GM21360 (cell line): ENCODE results near the gene LGI2.

ENCODE experiments used
- ATAC-seq: cut with Tn5 transposase; IDR thresholded peaks from one replicate; pipeline ENCODE4 v1.9.1; 2021; ENCODE audit warnings: mild to moderate bottlenecking, moderate library complexity; ENCODE audit not compliant: unreplicated experiment

The LGI2 gene

DNA sequence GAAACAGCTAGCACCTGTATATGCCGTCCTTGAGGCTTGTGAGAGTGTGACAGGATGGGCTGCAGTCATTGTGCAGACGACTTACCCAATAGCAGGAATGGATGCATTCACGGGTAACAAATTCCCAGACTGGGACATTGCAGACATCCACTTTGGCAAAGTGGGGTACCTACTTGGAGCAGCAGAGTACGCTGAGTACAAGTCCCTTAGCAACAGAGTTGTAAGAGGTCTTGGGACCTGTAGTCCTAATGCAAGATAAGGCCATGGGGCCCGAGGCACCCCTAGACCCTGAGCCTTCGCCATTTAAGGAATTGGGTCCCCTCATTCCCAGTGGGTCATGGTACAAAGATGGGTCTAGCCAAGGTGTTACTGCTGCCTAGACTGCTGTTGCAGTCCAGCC is 62.5 kb downstream of the LGI2 start:
- no peak for ATAC-seq

DNA sequence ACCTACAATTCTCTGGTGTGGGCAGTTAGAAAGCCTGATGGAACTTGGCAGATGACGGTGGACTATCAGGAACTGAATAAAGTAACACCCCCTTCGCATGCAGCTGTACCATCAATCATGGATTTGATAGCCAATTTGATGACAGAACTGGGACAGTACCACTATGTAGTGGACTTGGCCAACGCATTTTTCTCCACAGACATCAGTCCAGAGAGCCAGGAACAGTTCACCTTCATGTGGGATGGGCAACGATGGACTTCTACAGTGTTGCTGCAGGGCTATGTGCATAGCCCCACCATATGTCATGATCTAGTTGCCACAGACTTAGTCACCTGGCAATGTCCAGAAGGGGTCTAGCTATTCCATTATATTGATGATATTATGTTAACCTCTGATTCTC is 63.4 kb downstream of the LGI2 start:
- no peak for ATAC-seq

DNA sequence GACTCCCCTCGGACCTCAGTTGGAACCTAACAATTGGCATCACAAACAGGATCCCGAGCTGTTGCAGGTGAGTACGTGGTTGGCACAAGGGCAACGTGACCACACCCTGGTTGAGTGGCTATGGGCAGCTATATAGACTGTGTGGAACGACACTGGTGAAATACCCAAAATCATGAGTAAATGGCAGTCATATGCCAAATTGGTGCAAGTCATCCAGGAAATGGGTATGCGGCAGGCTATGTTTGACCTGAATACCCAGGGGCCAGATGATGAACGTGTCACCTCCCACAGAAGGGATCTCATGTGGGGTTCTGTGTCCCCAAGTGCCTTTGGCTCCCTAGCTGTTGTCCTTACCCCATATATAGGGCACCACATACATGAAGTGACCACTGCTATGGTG is 64.7 kb downstream of the LGI2 start:
- ATAC-seq: no peak

DNA sequence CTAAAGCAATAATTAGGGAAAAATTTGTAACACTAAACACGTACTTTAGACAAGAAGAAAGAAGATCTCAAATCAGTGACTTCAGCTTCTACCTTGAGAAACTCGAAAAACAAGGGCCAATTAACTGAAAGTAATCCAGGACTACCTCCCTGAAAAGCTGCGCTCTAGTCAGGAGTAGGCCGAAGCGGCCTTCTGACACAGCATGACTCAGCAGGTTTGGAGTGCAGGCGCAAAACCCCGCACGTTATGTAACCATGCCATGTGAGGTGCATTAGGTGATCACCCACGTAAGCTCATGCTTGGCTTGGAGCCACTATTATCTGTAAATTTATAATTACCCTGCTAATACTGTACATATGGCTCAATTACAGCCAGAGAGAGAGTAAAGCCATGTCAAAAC is 65.1 kb downstream of the LGI2 start:
- ATAC-seq: no peak

DNA sequence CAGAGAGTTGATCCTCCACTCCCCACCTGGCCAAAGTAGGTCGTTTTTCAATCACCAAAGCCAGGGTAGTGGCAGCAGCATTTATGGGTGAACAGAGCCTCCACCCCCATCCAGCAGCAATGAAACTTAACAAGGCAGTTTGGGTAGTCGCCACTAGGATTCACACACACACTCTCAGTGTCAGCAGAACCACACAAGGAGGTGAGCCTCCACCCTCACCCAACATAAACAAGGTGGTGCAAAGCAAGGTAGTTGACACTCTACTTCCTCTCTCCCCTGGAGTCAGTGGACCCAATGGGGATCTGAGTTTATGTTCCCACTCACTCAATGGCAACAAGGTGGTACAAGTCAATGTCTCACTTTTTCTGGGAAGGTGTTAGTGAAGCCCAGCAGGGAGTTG is 67.5 kb downstream of the LGI2 start:
- ATAC-seq: no peak

DNA sequence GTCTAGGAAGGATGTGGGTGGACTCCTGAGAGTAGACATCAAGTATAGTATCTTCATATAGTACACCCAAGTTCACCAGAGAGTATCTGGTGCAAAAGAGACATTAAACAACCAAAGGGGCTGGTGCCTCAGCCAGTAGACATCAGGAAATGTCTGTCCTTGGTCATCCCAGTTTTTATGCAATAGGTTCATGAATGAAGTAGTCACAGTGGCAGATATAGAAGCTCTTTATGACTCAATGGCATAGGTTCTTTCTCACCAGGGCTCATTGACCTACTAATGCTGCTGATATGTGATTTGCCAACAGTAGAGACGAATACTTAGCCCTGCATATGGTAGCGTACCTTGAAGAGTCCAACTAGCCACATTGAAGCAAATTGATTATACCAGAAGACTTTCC is 72.9 kb downstream of the LGI2 start:
- ATAC-seq: no peak

DNA sequence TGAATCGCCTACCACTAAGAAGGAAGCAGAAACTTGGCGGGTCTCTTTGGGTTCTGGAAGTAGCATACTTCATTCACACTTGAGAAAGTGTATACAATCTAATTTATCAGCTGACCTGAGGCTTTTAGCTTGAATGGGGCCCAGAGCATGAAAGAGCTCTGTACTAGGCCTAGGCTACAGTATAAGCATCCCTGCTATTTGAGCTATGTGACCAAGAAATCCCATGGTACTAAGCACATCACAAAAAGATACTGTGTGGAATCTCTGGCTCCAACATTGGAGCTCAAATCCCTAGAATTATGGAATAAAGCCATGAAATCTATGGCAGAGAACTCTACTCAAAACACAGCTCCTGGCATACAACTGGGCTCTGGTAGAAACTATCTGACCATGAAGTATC is 74.0 kb downstream of the LGI2 start:
- ATAC-seq: no peak

DNA sequence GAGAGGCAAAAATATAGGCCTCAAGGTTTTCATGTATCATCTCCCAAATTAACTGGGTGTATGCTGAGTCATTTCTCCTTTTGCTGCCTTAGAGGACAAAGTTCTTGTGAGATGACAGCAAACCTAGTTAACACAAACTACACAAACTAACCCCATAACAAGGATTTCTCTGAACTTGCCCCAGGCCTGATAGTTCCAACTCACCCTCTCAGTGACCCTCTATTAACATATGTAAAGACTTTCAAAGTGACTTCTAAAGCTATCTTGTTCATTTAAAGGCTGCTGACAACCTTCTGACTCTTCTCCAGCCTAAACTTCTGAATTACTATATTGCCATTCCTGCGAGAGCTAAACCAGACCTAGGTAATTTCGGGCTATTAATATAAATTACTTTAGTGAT is 74.7 kb downstream of the LGI2 start:
- ATAC-seq: no peak

DNA sequence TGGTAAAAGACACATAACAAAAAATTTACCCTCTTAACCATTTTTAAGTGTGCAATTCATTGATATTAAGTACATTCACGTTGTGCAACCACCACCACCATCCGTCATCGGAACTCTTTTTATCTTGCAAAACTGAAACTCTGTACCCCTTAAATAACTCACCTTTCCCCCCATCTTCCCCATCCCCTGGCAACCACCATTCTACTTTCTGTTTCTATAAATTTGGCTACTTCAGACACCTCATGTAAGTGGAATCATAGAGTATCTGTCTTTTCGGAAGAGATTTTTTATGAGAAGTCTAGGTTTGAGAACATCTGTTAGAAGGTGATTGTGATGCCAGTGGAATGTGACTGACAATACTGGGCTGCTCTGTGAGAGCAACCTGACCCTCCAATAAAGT is 78.1 kb downstream of the LGI2 start:
- ATAC-seq: no peak

DNA sequence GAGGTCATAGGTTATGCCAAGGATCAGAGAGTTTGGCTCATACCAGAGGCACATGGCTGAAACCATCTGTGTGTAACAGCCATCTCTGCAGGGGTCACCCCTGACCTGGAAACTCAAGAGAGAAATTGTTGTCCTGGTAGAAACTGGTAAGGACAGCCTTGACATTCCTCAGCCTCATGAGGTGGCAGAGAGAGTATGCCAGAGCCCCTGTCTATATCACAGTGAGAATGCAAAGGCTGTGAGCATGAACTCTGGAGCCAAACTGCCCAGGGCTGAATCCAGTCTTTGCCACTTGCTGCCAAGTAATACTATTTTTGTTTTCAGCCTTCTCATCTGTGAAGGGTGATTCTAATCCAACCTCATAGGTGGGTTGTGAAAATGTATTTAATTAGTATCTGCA is 80.8 kb downstream of the LGI2 start:
- no peak for ATAC-seq
